ENCODE results near the gene KIF18B. TPM values are rescaled to one million over a fixed set of nuclear protein-coding genes. Genes with fewer than 3 reads are reported as not detected.

The KIF18B gene
- total RNA-seq, 1 experiment from 2014 or later = 58.5 TPM

GRCh38 chr17:44941712-44942331 is 5.8 kb downstream of the KIF18B start:
- Histone ChIP-seq H3K4me2 (peak overlapping the region; percentile 16; the same call in 1 of the 2 replicates), H3K79me2 (ENCODE audit: low read depth) (peaks cover 99% of the 10 kb centered on the region), H3K27me3 (ENCODE audit: insufficient read depth, low read depth) (no peaks in the 10 kb centered on the region), H3F3A (ENCODE audit: insufficient read depth, low read depth) (peaks cover 31% of the 10 kb centered on the region), H3K4me3 (no peak overlapping the region), H2AFZ (no peak overlapping the region), H3K9me2 (ENCODE audit: insufficient read depth) (no peaks in the 10 kb centered on the region), H3K27ac (peak overlapping the region; percentile 26; the same call in 1 of the 2 replicates), H3K4me1 (replicated peaks; ENCODE audit: insufficient read depth) (peaks cover 53% of the 10 kb centered on the region), H4K20me1 (ENCODE audit: insufficient read depth) (no peaks in the 10 kb centered on the region; the same call in 1 of the 2 replicates), H3K36me3 (ENCODE audit: low read depth) (peaks cover 12% of the 10 kb centered on the region), H3K9me3 (ENCODE audit: insufficient read depth, low read depth) (no peaks in the 10 kb centered on the region)
- ChIA-PET POLR2A (ENCODE audit: unreplicated experiment) (no interaction called here), CTCF (interaction anchor here (0.5 to 0.6 kb wide), 2 partner anchors 10 to 80 kb away, joined by 3 to 4 read pairs; no protein-coding TSS in a partner anchor)
- no peak for DNase-seq
- TF ChIP-seq CTCF (conservative IDR thresholded peaks at IDR 0.05) = no peak
- no peak for TF ChIP-seq EZH2 (IDR thresholded peaks at IDR 0.05; ENCODE audit: low read depth)
- intact Hi-C loops (cut with micrococcal nuclease; ENCODE audit: unreplicated experiment) = loop anchor here (5.0 kb wide), 1 partner anchor 75 kb away; no protein-coding TSS in a partner anchor
- no TSS peak for BruUV-seq (replicated peaks)

GRCh38 chr17:44940768-44941167 is 6.8 kb downstream of the KIF18B start:
- peaks cover 43% of the 10 kb centered on the region for H3K4me1 ChIP-seq (replicated peaks; ENCODE audit: insufficient read depth)
- TF ChIP-seq EZH2 (IDR thresholded peaks at IDR 0.05; ENCODE audit: low read depth) (no peak), CTCF (conservative IDR thresholded peaks at IDR 0.05) (no peak)
- intact Hi-C loops (cut with micrococcal nuclease; ENCODE audit: unreplicated experiment) = loop anchor here (5.0 kb wide), 1 partner anchor 77 kb away; no protein-coding TSS in a partner anchor
- no peaks in the 10 kb centered on the region for H3K9me2 ChIP-seq (ENCODE audit: insufficient read depth)
- ChIA-PET CTCF (no interaction called here), POLR2A (ENCODE audit: unreplicated experiment) (no interaction called here)
- H3K4me3 ChIP-seq = no peak overlapping the region
- peaks cover 31% of the 10 kb centered on the region for H3F3A ChIP-seq (ENCODE audit: insufficient read depth, low read depth)
- no peaks in the 10 kb centered on the region for H3K27me3 ChIP-seq (ENCODE audit: insufficient read depth, low read depth)
- H3K27ac ChIP-seq = peak overlapping the region; percentile 62
- BruUV-seq (replicated peaks) = no TSS peak
- peaks cover 12% of the 10 kb centered on the region for H3K36me3 ChIP-seq (ENCODE audit: low read depth)
- H3K79me2 ChIP-seq (ENCODE audit: low read depth) = peaks cover 90% of the 10 kb centered on the region
- no peaks in the 10 kb centered on the region; the same call in 1 of the 2 replicates for H4K20me1 ChIP-seq (ENCODE audit: insufficient read depth)
- no peak for DNase-seq
- no peak overlapping the region for H2AFZ ChIP-seq
- H3K9me3 ChIP-seq (ENCODE audit: insufficient read depth, low read depth) = no peaks in the 10 kb centered on the region
- peak overlapping the region; percentile 59 for H3K4me2 ChIP-seq

- H3K36me3 ChIP-seq (ENCODE audit: low read depth) = peaks cover 12% of the 10 kb centered on the region
- peak overlapping the region; percentile 59 for H3K4me2 ChIP-seq
- peak; percentile 48 to 69 for DNase-seq
- no peaks in the 10 kb centered on the region for H3K27me3 ChIP-seq (ENCODE audit: insufficient read depth, low read depth)
- BruUV-seq (replicated peaks) = no TSS peak
- no peak overlapping the region for H2AFZ ChIP-seq
- no peaks in the 10 kb centered on the region for H3K9me2 ChIP-seq (ENCODE audit: insufficient read depth)
- ChIA-PET CTCF (interaction anchor here (0.5 kb wide), 1 partner anchor 10 kb away, joined by 4 read pairs; no protein-coding TSS in a partner anchor), POLR2A (ENCODE audit: unreplicated experiment) (no interaction called here)
- H3K79me2 ChIP-seq (ENCODE audit: low read depth) = peaks cover 85% of the 10 kb centered on the region
- H3F3A ChIP-seq (ENCODE audit: insufficient read depth, low read depth) = peaks cover 31% of the 10 kb centered on the region
- peak overlapping the region; percentile 62 for H3K27ac ChIP-seq
- no peaks in the 10 kb centered on the region; the same call in 1 of the 2 replicates for H4K20me1 ChIP-seq (ENCODE audit: insufficient read depth)
- H3K4me1 ChIP-seq (replicated peaks; ENCODE audit: insufficient read depth) = peaks cover 38% of the 10 kb centered on the region
- no peak for TF ChIP-seq CTCF (conservative IDR thresholded peaks at IDR 0.05)
- no peak for TF ChIP-seq EZH2 (IDR thresholded peaks at IDR 0.05; ENCODE audit: low read depth)
- intact Hi-C loops (cut with micrococcal nuclease; ENCODE audit: unreplicated experiment) = loop anchor here (5.0 kb wide), 1 partner anchor 77 kb away; no protein-coding TSS in a partner anchor
- H3K9me3 ChIP-seq (ENCODE audit: insufficient read depth, low read depth) = no peaks in the 10 kb centered on the region
- H3K4me3 ChIP-seq = no peak overlapping the region
These were observed 7.3 kb downstream of the KIF18B start for GRCh38 chr17:44940317-44940716.
